Activated T-helper 17 cell treated with anti-CD3 and anti-CD28 coated beads, Interleukin-2, amount 50 U/mL, for 72 hours (primary cell): Measurements from ENCODE around the gene ADK. TPM values are rescaled to one million over a fixed set of nuclear protein-coding genes. Genes with fewer than 3 reads are reported as not detected.
A peak's percentile ranks its signal among the peaks of the same experiment; 100 is the strongest.

ENCODE experiments used
- ATAC-seq: fragments of 150-1000 bp; cut with Tn5 transposase; replicated peaks from 2 replicates; pipeline ENCODE4 v1.10.0; 2021; ENCODE audit warnings: mild to moderate bottlenecking, moderate library complexity
- H3K27ac Mint-ChIP-seq: one replicate; pipeline ENCODE4 v1.8.0; 2022; ENCODE audit warnings: mixed read lengths
- H3K27me3 Mint-ChIP-seq: one replicate; pipeline ENCODE4 v1.8.0; 2022; ENCODE audit warnings: mixed read lengths
- H3K36me3 Mint-ChIP-seq: one replicate; pipeline ENCODE4 v1.8.0; 2022; ENCODE audit warnings: low read depth, mild to moderate bottlenecking, mixed read lengths
- H3K4me1 Mint-ChIP-seq: one replicate; pipeline ENCODE4 v1.8.0; 2022; ENCODE audit warnings: mixed read lengths
- H3K4me3 Mint-ChIP-seq: one replicate; pipeline ENCODE4 v1.8.0; 2022; ENCODE audit warnings: mild to moderate bottlenecking, mixed read lengths
- H3K9me3 Mint-ChIP-seq: one replicate; pipeline ENCODE4 v1.8.0; 2022; ENCODE audit warnings: mixed read lengths
- total RNA-seq, 2 donors: library from RNA; stranded (reverse); gene quantifications; one replicate each; pipeline ENCODE4 v1.2.3, GENCODE V29; 2022

Gene ADK
- total RNA-seq, 2 donors from 2014 or later, result 51.4 to 72.1 TPM

- Mint-ChIP-seq H3K27ac (peak overlapping the region; percentile 8), H3K9me3 (no peaks in the 10 kb centered on the region), H3K27me3 (no peaks in the 10 kb centered on the region), H3K4me3 (no peak overlapping the region), H3K4me1 (no peaks in the 10 kb centered on the region), H3K36me3 (no peaks in the 10 kb centered on the region)
- no peak for ATAC-seq
Observed at GRCh38 chr10:74300666-74301065, 149.6 kb downstream of the ADK start.

GRCh38 chr10:74305730-74306129 lies 154.7 kb downstream of the ADK start:
- H3K36me3 Mint-ChIP-seq, result no peaks in the 10 kb centered on the region
- H3K27me3 Mint-ChIP-seq, result no peaks in the 10 kb centered on the region
- peaks cover 13% of the 10 kb centered on the region for H3K4me1 Mint-ChIP-seq
- no peak overlapping the region for H3K4me3 Mint-ChIP-seq
- no peak for ATAC-seq
- H3K27ac Mint-ChIP-seq, result no peak overlapping the region
- H3K9me3 Mint-ChIP-seq, result no peaks in the 10 kb centered on the region

GRCh38 chr10:74306227-74306982 lies 155.4 kb downstream of the ADK start:
- Mint-ChIP-seq H3K4me1 (peaks cover 13% of the 10 kb centered on the region), H3K4me3 (no peak overlapping the region), H3K36me3 (no peaks in the 10 kb centered on the region), H3K27ac (no peak overlapping the region), H3K27me3 (no peaks in the 10 kb centered on the region), H3K9me3 (no peaks in the 10 kb centered on the region)
- ATAC-seq, result no peak

- H3K36me3 Mint-ChIP-seq, result no peaks in the 10 kb centered on the region
- no peak for ATAC-seq
- peak overlapping the region; percentile 26 for H3K27ac Mint-ChIP-seq
- no peaks in the 10 kb centered on the region for H3K9me3 Mint-ChIP-seq
- no peaks in the 10 kb centered on the region for H3K27me3 Mint-ChIP-seq
- H3K4me3 Mint-ChIP-seq, result no peak overlapping the region
- peaks cover 13% of the 10 kb centered on the region for H3K4me1 Mint-ChIP-seq
Observed at GRCh38 chr10:74307061-74307651, 156.1 kb downstream of the ADK start.

GRCh38 chr10:74310652-74311257 lies 159.7 kb downstream of the ADK start:
- H3K4me3 Mint-ChIP-seq, result no peak overlapping the region
- peaks cover 16% of the 10 kb centered on the region for H3K36me3 Mint-ChIP-seq
- H3K9me3 Mint-ChIP-seq, result no peaks in the 10 kb centered on the region
- H3K27me3 Mint-ChIP-seq, result no peaks in the 10 kb centered on the region
- ATAC-seq, result no peak
- H3K4me1 Mint-ChIP-seq, result peaks cover 13% of the 10 kb centered on the region
- H3K27ac Mint-ChIP-seq, result no peak overlapping the region

GRCh38 chr10:74314166-74314565 lies 163.1 kb downstream of the ADK start:
- no peak overlapping the region for H3K27ac Mint-ChIP-seq
- no peaks in the 10 kb centered on the region for H3K27me3 Mint-ChIP-seq
- no peaks in the 10 kb centered on the region for H3K4me1 Mint-ChIP-seq
- no peak overlapping the region for H3K4me3 Mint-ChIP-seq
- peaks cover 3% of the 10 kb centered on the region for H3K9me3 Mint-ChIP-seq
- no peak for ATAC-seq
- H3K36me3 Mint-ChIP-seq, result peaks cover 49% of the 10 kb centered on the region

GRCh38 chr10:74320026-74320425 lies 169.0 kb downstream of the ADK start:
- Mint-ChIP-seq H3K4me1 (peaks cover 9% of the 10 kb centered on the region), H3K27ac (no peak overlapping the region), H3K9me3 (peaks cover 12% of the 10 kb centered on the region), H3K27me3 (no peaks in the 10 kb centered on the region), H3K36me3 (peaks cover 77% of the 10 kb centered on the region), H3K4me3 (no peak overlapping the region)
- ATAC-seq, result no peak

GRCh38 chr10:74320717-74321116 lies 169.7 kb downstream of the ADK start:
- Mint-ChIP-seq H3K4me3 (no peak overlapping the region), H3K36me3 (peaks cover 76% of the 10 kb centered on the region), H3K4me1 (peaks cover 9% of the 10 kb centered on the region), H3K9me3 (peaks cover 12% of the 10 kb centered on the region), H3K27me3 (no peaks in the 10 kb centered on the region), H3K27ac (no peak overlapping the region)
- ATAC-seq, result no peak

- no peaks in the 10 kb centered on the region for H3K27me3 Mint-ChIP-seq
- peaks cover 67% of the 10 kb centered on the region for H3K36me3 Mint-ChIP-seq
- no peak overlapping the region for H3K27ac Mint-ChIP-seq
- H3K4me1 Mint-ChIP-seq, result peaks cover 9% of the 10 kb centered on the region
- peaks cover 12% of the 10 kb centered on the region for H3K9me3 Mint-ChIP-seq
- no peak for ATAC-seq
- H3K4me3 Mint-ChIP-seq, result no peak overlapping the region
Observed at GRCh38 chr10:74322141-74322540, 171.1 kb downstream of the ADK start.

- peaks cover 64% of the 10 kb centered on the region for H3K36me3 Mint-ChIP-seq
- H3K4me1 Mint-ChIP-seq, result peaks cover 9% of the 10 kb centered on the region
- H3K27ac Mint-ChIP-seq, result peak overlapping the region; percentile 10
- peaks cover 12% of the 10 kb centered on the region for H3K9me3 Mint-ChIP-seq
- no peaks in the 10 kb centered on the region for H3K27me3 Mint-ChIP-seq
- H3K4me3 Mint-ChIP-seq, result no peak overlapping the region
- ATAC-seq, result no peak
Observed at GRCh38 chr10:74322565-74322964, 171.5 kb downstream of the ADK start.

GRCh38 chr10:74328388-74328787 lies 177.4 kb downstream of the ADK start:
- no peaks in the 10 kb centered on the region for H3K27me3 Mint-ChIP-seq
- no peak for ATAC-seq
- H3K4me1 Mint-ChIP-seq, result peaks cover 9% of the 10 kb centered on the region

GRCh38 chr10:74329873-74330272 lies 178.9 kb downstream of the ADK start:
- ATAC-seq, result no peak
- Mint-ChIP-seq H3K36me3 (peaks cover 41% of the 10 kb centered on the region), H3K27me3 (no peaks in the 10 kb centered on the region), H3K9me3 (no peaks in the 10 kb centered on the region), H3K4me3 (no peak overlapping the region), H3K4me1 (peaks cover 5% of the 10 kb centered on the region), H3K27ac (no peak overlapping the region)

More at GRCh38 chr10:74328388-74328787, 177.4 kb downstream of the ADK start:
- Mint-ChIP-seq H3K36me3 (peaks cover 45% of the 10 kb centered on the region), H3K4me3 (no peak overlapping the region), H3K27ac (no peak overlapping the region), H3K9me3 (no peaks in the 10 kb centered on the region)

- no peak overlapping the region for H3K4me3 Mint-ChIP-seq
- no peak for ATAC-seq
- peaks cover 37% of the 10 kb centered on the region for H3K36me3 Mint-ChIP-seq
- H3K4me1 Mint-ChIP-seq, result peaks cover 5% of the 10 kb centered on the region
- H3K27me3 Mint-ChIP-seq, result no peaks in the 10 kb centered on the region
- no peaks in the 10 kb centered on the region for H3K9me3 Mint-ChIP-seq
- H3K27ac Mint-ChIP-seq, result no peak overlapping the region
Observed at GRCh38 chr10:74330646-74331045, 179.6 kb downstream of the ADK start.

GRCh38 chr10:74332398-74332797 lies 181.4 kb downstream of the ADK start:
- H3K36me3 Mint-ChIP-seq, result peaks cover 30% of the 10 kb centered on the region

GRCh38 chr10:74333174-74333573 lies 182.2 kb downstream of the ADK start:
- Mint-ChIP-seq H3K4me3 (no peak overlapping the region), H3K27ac (no peak overlapping the region), H3K27me3 (no peaks in the 10 kb centered on the region), H3K9me3 (no peaks in the 10 kb centered on the region), H3K4me1 (peaks cover 5% of the 10 kb centered on the region), H3K36me3 (peaks cover 30% of the 10 kb centered on the region)
- no peak for ATAC-seq

More at GRCh38 chr10:74332398-74332797, 181.4 kb downstream of the ADK start:
- Mint-ChIP-seq H3K4me1 (peaks cover 5% of the 10 kb centered on the region), H3K9me3 (no peaks in the 10 kb centered on the region), H3K27me3 (no peaks in the 10 kb centered on the region), H3K27ac (no peak overlapping the region), H3K4me3 (no peak overlapping the region)
- no peak for ATAC-seq
